GM12874 (cell line): ENCODE results near the gene GAS1.

Experiments
- TF ChIP-seq, protein P1 (sequence below): IDR thresholded peaks from 2 replicates; pipeline ENCODE4 v1.5.1; 2011; ENCODE audit warnings: low read depth, mild to moderate bottlenecking, control low read depth, low read length, moderate library complexity; ENCODE audit not compliant: insufficient read depth

The GAS1 gene

DNA sequence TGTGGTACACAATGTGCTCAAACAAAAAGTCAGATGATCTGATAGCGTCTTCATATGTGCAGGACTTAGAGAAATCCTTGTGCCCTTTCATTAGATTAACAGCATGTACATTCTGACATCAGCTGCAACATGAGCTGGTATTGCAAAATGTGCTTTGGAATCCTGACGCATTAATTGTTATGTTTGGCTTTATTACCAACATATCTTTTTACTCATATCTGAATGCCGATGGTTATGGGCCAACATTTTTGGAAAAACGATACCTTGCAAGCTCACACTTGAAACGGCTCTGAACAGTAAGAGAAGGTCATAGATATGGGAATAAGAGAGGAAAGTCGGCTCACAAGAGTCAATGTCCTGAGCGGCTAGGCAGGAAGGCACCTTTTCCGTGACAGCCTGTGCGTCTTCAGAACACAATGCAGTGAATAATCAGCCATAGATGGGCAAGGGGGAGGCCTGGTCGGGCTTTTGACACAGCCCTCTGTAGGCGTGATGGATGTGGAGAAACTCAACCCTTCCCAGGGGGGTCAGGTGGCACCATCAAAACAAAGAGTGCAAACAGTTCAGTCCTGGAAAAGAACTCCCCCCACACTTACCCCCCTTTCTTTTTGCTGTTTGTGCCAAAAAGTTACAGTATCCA lies 36.4 kb upstream of the GAS1 start:
- TF ChIP-seq, protein P1, sequence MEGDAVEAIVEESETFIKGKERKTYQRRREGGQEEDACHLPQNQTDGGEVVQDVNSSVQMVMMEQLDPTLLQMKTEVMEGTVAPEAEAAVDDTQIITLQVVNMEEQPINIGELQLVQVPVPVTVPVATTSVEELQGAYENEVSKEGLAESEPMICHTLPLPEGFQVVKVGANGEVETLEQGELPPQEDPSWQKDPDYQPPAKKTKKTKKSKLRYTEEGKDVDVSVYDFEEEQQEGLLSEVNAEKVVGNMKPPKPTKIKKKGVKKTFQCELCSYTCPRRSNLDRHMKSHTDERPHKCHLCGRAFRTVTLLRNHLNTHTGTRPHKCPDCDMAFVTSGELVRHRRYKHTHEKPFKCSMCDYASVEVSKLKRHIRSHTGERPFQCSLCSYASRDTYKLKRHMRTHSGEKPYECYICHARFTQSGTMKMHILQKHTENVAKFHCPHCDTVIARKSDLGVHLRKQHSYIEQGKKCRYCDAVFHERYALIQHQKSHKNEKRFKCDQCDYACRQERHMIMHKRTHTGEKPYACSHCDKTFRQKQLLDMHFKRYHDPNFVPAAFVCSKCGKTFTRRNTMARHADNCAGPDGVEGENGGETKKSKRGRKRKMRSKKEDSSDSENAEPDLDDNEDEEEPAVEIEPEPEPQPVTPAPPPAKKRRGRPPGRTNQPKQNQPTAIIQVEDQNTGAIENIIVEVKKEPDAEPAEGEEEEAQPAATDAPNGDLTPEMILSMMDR = no peak

DNA sequence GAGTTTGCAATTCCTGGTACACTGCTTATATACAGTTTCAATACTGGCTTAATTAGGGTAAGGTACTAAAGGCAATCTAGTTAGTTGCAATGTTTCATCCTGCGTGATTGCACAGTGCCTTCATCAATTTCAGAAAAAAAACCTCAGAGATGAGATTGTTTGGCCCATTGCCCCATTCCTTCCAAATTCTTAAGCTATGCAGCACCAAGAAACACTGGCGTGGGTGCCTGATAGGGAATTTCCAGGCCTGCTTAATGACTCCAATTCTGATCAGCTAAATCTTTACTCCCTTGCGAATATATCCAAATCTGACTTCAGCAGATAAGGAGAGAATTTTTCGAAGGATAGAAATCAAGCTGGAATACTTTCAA lies 35.9 kb upstream of the GAS1 start:
- TF ChIP-seq, protein P1 = no peak

DNA sequence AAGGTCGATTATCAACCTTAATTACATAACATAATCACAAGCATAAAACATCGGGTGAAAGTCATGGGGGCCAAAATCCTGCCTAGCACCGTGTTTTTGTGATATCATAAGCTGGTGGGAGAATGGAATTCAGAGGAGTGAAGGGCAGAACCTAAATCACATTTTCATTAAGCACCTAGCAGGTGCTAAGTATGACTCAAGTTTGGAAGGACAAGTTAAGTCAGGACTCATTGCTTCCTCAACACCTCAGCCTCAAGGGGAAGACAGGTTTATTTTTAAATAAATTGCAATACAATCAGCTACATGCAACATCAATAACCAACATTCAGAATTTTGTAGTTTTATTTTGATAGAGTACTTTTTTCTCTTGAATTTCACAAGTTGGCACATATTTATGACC lies 33.5 kb upstream of the GAS1 start:
- TF ChIP-seq, protein P1 = no peak

DNA sequence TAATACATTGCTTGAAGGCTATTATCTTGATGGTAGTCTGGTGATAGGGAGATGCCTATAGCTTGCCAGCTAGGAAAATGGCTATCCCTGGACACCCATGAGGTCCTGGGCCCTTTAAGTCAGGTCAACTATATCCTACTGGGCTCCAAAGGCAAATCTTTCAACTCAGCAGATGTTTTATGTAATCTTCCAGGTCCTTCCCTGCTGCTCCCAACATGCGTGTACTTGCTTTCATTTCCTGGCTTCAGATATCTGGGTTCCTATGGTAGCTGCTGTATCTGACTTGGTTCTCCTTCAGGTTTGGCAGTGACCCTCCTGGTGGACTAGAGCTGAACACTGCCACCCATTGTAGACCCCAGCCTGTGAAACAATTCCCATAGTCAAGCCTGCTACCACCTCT lies 32.4 kb upstream of the GAS1 start:
- TF ChIP-seq, protein P1 = no peak

DNA sequence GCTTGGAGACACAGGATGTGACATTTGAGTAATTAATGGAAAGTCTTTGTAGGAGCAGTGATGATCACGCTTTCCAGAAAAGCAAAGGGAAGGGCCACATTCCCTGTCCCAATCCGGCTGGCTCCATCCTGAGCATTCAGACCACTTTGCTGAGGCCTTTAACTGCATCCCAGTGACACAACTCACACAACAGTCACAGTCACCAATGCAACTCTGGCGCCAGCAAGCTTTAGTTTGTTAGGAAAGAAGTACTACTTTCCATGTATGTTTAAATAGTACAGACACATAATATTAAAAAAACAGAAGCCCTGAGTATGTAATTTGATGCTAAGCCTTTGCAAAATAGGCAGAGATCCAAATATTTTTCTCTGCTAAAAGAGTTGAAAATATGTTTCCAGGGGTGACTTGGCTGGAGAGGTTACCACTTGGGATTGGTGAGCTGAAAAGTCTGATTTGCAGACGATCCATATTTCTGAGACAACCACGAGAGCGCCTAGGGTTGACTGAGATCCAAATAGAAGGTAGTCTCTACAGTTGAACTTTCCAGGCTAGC lies 31.7 kb upstream of the GAS1 start:
- TF ChIP-seq, protein P1 = no peak

DNA sequence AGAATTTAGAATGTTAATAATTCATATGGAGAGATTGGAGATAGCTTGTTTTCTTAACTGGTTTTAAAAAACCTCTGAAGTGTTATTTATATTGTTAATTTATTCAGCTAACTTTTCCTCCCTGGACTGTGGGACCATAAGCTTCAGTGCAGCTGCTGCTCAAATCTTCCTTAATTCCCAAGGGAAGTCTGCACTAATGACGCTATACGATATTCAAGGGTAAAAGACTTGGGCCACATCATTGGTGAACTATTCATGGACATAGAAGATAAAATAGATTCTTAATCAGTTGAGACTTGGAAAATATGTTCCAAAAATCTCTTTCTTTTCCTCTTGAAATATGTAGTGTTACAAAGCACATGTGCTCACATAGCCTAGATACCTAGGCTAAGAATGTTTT lies 31.1 kb upstream of the GAS1 start:
- TF ChIP-seq, protein P1 = no peak

DNA sequence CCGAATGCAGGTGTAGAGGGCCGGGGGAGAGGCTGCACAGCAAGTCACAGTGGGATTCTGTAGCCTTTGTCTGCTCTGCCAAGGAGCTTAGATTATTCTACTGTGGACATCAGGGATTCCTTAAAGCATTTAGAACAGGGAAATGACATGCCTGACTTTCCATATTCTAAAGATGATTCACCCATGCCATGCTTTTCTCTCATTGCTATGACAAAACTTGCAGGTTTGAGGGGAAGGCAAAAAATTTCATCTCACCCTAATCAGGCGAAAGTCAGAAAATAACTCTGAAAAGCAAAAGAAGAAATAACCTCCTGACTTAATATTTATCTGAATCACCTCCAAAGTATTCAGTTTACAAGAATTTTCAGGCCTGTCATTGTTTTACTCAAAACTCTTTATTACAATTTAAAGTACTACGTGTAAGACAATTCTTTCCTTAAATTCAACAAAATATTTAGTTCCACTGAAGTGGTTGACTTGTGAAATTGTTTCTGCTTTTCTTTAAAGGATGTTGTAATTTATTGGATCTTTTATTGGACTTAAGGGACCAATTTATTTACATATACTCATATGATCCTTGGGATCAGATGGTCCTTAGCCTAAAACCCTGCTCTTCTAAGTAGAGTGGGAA lies 30.0 kb upstream of the GAS1 start:
- TF ChIP-seq, protein P1 = no peak
